GM19467 (cell line): ENCODE data around the gene ZNF318.
"Not testable (repeated sequence)": the region's sequence is repeated elsewhere in the genome, so short reads cannot be mapped to it uniquely, and the experiment has no call there.

Source experiments
- ATAC-seq: cut with Tn5 transposase; IDR thresholded peaks from one replicate; pipeline ENCODE4 v1.9.1; 2021; ENCODE audit warnings: mild to moderate bottlenecking, moderate library complexity; ENCODE audit not compliant: unreplicated experiment

The ZNF318 gene

DNA sequence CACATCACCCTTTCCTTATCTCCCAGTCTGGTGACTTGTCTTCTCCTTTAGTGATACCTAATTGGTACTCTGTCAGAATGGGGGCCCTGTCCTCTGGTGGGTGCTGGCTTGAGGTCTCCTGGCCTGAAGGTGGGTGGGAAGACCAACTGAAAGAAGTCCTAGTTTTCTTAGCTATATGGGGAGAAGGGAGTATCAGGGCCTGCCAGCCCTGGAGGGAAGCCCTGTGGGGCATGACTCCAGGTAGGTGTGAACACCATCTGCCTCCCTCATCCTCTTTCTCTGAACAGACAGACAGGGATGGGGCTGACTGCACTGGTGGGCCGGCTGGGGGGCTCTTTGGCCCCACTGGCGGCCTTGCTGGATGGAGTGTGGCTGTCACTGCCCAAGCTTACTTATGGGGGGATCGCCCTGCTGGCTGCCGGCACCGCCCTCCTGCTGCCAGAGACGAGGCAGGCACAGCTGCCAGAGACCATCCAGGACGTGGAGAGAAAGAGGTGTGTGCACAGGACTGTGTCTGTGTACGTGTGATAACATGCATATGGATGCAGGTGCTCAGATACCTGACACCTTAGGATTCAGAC lies 65.6 kb downstream of the ZNF318 start:
- ATAC-seq = no peak

DNA sequence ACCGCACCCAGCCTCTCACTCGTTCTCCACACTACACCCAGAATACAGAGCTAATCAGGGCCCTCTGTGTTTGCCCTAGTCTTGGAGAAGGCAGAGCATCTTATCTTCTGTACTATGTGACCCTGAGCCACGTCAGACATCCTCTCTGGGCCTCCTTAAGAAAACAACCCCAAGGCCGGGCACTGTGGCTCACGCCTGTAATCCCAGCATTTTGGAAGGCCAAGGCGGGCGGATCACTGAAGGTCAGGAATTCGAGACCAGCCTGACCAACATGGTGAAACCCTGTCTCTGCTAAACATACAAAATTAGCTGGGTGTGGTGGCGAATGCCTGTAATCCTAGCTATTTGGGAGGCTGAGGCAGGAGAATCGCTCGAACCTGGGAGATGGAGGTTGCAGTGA lies 66.4 kb downstream of the ZNF318 start:
- ATAC-seq = not testable (repeated sequence)

DNA sequence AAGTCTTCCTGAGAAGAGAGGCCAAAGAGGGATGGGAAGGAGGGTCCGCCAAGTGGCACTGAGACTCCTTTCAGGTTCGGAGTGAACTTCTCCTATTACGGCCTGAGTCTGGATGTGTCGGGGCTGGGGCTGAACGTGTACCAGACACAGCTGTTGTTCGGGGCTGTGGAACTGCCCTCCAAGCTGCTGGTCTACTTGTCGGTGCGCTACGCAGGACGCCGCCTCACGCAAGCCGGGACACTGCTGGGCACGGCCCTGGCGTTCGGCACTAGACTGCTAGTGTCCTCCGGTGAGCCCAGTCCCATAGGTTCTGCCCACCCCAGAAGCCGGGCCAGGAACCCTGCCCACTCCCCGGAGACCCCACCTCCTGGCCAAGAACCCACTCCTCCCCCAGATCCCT lies 67.3 kb downstream of the ZNF318 start:
- ATAC-seq = no peak

- no peak for ATAC-seq
Observed at GRCh38 chr6:43301081-43301870, 68.2 kb downstream of the ZNF318 start.

- ATAC-seq = no peak
Observed at GRCh38 chr6:43299338-43300293, 69.8 kb downstream of the ZNF318 start.

- ATAC-seq = no peak
Observed at GRCh38 chr6:43298565-43299337, 70.7 kb downstream of the ZNF318 start.

DNA sequence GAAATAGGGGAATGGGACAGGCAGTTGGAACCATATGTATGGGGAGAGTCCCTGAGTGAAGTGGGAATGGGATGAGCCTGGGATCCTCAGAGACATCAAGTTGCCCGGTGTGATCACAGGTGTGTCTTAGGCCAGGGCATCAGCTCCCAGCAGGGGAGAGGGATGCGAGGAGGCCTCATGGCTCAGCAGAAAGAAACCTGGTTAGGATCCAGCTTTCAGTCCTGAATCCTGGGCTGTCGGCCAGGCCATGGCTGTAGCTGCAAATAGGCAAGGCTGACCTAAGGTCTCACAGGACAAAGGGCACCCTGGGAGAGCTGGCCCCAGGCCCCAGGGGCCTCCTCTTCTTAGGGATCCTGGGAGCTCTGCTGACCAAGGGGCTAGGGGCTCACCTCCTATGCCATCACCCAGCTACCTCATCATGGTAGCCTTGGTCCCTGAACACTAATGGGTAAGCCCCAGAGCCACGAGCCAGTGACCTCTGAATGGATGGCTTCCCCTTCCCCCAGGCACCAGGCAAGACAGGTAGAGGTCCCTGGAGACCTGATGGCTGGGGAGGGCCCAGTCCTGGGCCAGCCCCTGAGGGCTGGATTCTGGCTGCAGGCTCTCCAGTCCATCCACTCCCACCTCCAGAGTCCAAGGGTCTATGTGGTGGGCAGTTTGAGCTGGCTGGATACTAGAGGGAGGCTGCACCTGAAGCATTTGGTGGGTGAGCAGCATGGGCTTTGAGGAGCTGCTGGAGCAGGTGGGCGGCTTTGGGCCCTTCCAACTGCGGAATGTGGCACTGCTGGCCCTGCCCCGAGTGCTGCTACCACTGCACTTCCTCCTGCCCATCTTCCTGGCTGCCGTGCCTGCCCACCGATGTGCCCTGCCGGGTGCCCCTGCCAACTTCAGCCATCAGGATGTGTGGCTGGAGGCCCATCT lies 71.5 kb downstream of the ZNF318 start, which contains the start of gene SLC22A7:
Gene SLC22A7 (plus strand): TSS at position 617 of the 921 bp plus-strand sequence. CDS start 99 bp downstream, at position 716.
- ATAC-seq = no peak

DNA sequence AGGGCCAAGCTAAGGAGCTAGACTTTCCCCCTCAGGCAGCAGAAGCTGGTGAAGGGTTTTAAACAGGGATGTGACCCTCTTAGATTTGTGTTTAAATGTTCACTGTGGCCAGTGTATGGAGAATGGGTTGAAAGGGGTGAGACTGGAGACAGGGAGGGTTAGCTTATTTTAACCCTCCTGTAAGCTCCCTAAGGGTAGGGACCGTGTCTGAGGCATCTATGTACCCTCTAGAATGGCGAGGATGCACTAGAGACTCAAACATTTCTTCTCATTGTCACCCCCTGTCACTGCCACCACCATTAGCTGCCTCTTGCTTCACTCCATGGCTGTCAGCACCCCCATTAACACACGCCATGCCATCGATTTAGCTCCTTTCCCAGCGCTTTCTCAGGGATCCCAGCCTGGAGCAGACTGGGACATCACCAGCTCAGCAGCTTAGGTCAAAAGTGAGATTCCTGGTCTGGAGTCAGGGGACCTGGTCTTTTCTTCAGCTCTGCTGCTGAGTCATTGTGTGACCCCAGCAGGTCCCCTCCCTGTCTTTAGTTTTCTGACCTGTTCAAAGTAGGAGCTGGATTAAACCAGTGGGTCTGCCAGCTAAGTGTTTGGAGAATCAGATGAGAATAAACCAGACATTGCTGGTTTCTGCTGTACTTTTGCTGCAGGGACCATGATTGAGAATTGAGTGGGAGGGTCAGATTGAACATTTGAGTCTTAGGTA lies 72.5 kb downstream of the ZNF318 start:
- no peak for ATAC-seq

DNA sequence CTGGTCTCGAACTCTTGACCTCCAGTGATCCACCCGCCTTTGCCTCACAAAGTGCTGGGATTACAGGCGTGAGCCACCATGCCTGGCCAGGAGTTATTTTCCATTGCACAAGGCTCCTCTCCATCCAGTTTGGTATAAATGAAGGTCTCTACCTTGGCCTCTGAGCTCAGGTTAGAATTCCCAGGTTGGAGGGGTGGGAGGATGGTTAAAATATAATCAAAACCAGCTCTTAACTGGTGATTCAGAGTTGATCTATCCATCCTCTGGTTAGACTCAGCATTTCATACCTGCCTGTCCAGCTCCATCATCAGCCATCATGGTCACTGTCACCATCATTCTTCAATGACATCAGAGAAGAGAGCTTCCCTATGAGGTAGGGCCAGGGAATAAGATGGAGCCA lies 74.0 kb downstream of the ZNF318 start:
- no peak for ATAC-seq

DNA sequence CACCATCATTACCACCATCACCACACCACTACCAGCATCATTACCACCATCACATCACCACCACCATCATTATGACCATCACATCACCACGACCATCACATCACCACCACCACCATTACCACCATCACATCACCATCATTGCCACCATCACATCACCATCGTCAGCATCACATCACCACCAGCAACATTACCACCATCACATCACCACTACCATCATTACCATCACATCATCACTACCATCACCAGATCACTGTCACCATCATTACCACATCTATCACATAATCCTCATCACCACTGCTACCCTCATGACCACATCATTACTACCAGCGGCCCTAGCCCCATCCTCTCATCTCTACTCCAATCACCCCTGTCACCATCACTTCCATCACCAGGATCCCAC lies 74.9 kb downstream of the ZNF318 start:
- ATAC-seq = no peak

DNA sequence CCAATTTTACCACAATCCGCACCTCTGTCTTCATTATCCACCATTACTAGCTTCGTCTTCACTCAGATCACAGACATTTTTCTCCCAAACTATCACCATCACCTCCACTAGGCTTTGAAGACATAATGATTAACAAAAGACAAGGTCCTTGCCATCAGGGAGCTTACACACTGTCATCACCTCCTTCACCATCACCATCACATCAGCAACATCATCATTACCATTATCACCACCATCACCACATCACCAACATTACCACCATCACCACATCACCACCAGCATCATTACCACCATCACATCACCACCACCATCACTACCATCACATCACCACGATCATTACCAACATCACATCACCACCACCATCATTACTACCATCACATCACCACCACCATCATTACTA lies 75.7 kb downstream of the ZNF318 start:
- ATAC-seq = no peak

DNA sequence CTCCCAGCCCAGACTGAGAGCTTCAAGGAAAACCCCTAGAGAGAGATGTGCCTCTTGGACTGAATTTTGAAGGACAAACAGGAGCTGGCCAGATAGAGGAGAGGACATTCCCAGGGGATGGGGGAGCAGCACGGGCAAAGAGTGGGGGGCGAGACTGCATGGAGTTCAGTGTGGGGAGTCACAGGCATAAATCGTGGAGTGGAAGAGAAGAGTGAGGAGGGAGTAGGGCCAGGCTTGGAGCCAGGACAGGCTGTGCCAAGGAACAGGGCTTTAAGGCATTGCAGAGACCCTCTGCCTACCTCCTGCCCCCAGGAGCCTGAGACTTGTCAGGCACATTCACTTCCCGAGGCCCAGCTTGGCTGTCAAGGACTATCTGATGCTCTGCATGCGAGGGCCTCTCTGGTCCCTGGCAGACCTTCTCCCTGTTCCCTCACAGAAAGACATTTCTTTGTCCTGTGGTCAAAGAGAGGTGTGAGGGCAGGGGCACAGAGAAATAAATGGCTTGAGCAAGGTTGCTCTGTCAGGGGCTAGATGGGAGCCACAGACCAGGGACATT lies 76.6 kb downstream of the ZNF318 start:
- no peak for ATAC-seq

- no peak for ATAC-seq
Observed at GRCh38 chr6:43292341-43292740, 77.1 kb downstream of the ZNF318 start.

- no peak for ATAC-seq
Observed at GRCh38 chr6:43291708-43292107, 77.7 kb downstream of the ZNF318 start.

DNA sequence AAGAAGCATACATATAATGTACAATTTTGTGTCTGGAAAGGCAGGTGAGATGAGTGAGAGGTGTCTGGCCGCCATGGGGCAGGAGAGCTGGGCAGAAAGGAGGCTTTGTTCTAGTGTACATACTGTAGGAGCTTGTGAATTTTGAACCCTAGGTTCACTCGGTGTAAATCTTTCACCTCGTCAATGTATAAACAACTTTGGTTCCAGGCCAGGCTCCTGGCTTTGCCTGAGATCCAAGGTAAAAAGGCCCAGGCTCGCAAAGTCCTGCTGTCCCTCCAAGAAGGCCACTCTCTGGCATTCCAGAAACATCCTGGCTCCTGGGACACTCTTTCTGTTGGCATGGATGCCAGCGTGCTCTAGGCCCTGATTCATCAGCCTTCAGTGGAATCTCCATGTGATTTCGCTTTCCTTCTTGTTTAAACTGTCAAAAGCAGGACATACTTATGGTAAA lies 78.5 kb downstream of the ZNF318 start:
- no peak for ATAC-seq

DNA sequence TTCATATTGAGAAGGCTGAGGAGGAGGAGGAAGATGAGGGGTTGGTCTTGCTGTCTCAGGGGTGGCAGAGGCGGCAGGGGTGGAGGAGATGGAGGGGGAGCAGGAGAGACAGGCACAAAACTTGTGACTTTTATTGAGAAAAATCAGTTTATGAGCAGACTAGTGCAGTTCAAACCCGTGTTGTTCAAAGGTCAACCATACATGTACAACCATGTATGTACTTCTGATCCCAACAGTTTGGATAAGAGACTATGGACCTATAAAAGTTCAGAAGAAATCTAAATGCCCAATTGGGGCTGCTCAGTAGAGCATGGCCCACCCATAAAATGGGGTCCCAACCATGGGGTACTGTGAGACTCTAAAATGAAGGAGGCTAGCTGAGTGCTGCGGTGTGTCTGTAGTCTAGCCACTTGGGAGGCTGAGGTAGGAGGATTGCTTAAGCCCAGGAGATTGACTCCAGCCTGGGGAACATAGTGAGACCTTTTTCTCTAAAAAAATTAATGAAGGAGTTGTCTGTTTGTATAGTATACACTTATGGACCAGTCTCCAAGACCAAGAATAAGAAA lies 79.0 kb downstream of the ZNF318 start:
- no peak for ATAC-seq

GRCh38 chr6:43287717-43288679 lies 81.4 kb downstream of the ZNF318 start:
- no peak for ATAC-seq
